Measurements from ENCODE around the gene SGSM2.

DNA sequence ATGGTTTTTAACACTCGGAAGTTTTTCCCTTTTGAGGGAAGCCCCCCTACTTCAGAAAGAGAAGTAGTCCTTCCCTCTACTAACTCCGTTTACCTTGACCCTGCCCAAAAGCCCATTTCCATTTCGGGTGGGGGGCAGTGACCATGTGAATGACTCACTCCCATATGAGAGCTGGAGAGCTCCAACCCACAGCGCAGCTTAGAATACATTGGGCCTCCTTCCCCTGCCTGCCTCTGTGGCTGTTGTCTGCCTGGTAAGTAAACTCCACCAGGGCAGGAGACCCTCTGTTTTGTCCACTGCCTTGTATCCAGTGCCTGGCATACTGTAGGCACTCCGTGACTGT is 985 bp downstream of the SGSM2 start:
- TF ChIP-seq POLR2AphosphoS5 (IDR thresholded peaks at IDR 0.05), result no peak
- TF ChIP-seq, protein P1, sequence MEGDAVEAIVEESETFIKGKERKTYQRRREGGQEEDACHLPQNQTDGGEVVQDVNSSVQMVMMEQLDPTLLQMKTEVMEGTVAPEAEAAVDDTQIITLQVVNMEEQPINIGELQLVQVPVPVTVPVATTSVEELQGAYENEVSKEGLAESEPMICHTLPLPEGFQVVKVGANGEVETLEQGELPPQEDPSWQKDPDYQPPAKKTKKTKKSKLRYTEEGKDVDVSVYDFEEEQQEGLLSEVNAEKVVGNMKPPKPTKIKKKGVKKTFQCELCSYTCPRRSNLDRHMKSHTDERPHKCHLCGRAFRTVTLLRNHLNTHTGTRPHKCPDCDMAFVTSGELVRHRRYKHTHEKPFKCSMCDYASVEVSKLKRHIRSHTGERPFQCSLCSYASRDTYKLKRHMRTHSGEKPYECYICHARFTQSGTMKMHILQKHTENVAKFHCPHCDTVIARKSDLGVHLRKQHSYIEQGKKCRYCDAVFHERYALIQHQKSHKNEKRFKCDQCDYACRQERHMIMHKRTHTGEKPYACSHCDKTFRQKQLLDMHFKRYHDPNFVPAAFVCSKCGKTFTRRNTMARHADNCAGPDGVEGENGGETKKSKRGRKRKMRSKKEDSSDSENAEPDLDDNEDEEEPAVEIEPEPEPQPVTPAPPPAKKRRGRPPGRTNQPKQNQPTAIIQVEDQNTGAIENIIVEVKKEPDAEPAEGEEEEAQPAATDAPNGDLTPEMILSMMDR (IDR thresholded peaks at IDR 0.05 in 8 of 11, conservative IDR thresholded peaks at IDR 0.05 in 3 of 11), result no peak
